ENCODE measurements around the gene EYS.

Gene EYS

DNA sequence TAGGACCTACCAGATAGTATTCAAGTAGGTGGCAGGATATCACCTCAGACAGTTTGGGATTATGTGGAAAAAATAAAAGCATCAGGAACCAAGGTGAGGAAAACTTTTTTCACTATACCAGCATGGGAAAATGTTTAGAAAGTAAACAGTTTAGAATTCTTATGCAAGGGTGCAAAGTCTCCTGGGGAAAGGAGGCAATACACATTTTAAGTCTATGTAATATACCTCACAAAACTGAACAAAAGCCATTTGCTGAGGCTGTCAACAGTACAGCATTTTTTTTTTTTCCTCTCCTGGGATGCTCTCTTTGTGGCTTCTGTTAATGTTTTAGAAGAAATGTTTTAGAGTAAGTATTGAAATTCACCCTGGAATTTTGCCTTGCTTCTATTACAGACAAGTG, 1997.9 kb downstream of the EYS start:
- Histone ChIP-seq H3K36me3 (ENCODE audit: control insufficient read depth in 1 of 2, insufficient read depth in 2 of 2, low read length in 2 of 2) (peaks cover 32 to 64% of the 10 kb centered on the region in 2 donors), H3K27ac (ENCODE audit: low read depth, low read length) (no peak overlapping the region), H3K9ac (ENCODE audit: low read depth in 1 of 2, low read length in 2 of 2) (no peak overlapping the region), H3K4me1 (ENCODE audit: control insufficient read depth in 1 of 2, insufficient read depth in 2 of 2, low read length in 2 of 2) (peaks cover 3 to 10% of the 10 kb centered on the region in 2 donors), H3K9me3 (ENCODE audit: control insufficient read depth in 1 of 2, low read length in 2 of 2) (no peaks in the 10 kb centered on the region), H3K4me3 (ENCODE audit: low read depth in 1 of 2, low read length in 2 of 2) (no peak overlapping the region), H3K27me3 (ENCODE audit: control insufficient read depth in 1 of 2, insufficient read depth in 2 of 2, low read length in 2 of 2) (no peaks in the 10 kb centered on the region)

DNA sequence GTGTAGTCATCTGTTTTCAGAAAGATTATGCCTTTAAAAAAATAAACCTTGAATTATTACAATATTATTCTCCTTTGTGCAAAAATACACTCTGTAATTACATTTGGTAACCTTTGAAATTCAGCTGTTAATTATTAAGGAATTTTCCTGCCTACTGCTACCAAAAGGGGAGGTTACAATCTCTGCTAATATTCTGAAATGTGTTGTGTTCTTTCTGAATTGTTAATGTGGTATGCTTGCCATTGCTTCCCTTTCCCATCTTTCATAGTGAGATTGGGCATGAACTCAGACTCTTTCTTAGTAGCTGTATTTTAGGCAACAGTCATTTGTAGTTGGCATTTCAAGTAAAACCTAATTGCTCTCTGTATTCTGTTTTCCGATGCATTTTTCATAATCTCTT, 1998.4 kb downstream of the EYS start:
- no peak overlapping the region for H3K9ac ChIP-seq (ENCODE audit: low read depth in 1 of 2, low read length in 2 of 2)

DNA sequence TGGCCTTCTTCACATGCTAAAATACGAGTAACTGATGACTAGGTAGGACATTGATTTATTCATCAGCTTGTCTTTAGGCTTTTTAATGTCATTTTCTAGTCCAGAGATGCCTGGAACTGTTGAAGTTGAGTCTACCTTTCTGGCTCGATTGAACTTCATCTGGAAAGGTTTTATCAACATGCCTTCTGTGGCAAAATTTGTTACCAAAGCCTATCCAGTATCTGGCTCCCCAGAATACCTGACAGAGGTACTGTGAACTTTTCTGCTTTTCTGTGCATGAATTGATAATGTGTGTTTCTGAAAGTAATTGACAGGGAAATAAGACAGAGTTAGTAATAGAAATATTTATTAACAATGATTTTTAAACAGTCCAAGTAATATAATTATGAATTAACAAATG, 2000.4 kb downstream of the EYS start:
- H3K9ac ChIP-seq (ENCODE audit: low read depth in 1 of 2, low read length in 2 of 2) = no peak overlapping the region
- no peak overlapping the region for H3K4me3 ChIP-seq (ENCODE audit: low read depth in 1 of 2, low read length in 2 of 2)
- H3K27me3 ChIP-seq (ENCODE audit: control insufficient read depth in 1 of 2, insufficient read depth in 2 of 2, low read length in 2 of 2) = no peaks in the 10 kb centered on the region
- H3K9me3 ChIP-seq (ENCODE audit: control insufficient read depth in 1 of 2, low read length in 2 of 2) = no peaks in the 10 kb centered on the region
- H3K27ac ChIP-seq (ENCODE audit: low read depth, low read length) = no peak overlapping the region
- peaks cover 29 to 60% of the 10 kb centered on the region in 2 donors for H3K36me3 ChIP-seq (ENCODE audit: control insufficient read depth in 1 of 2, insufficient read depth in 2 of 2, low read length in 2 of 2)
- peaks cover 3 to 10% of the 10 kb centered on the region in 2 donors for H3K4me1 ChIP-seq (ENCODE audit: control insufficient read depth in 1 of 2, insufficient read depth in 2 of 2, low read length in 2 of 2)

More for the DNA sequence above, 1998.4 kb downstream of the EYS start:
- Histone ChIP-seq H3K9me3 (ENCODE audit: control insufficient read depth in 1 of 2, low read length in 2 of 2) (no peaks in the 10 kb centered on the region), H3K4me1 (ENCODE audit: control insufficient read depth in 1 of 2, insufficient read depth in 2 of 2, low read length in 2 of 2) (peaks cover 3 to 10% of the 10 kb centered on the region in 2 donors), H3K27me3 (ENCODE audit: control insufficient read depth in 1 of 2, insufficient read depth in 2 of 2, low read length in 2 of 2) (no peaks in the 10 kb centered on the region), H3K36me3 (ENCODE audit: control insufficient read depth in 1 of 2, insufficient read depth in 2 of 2, low read length in 2 of 2) (peaks cover 35 to 67% of the 10 kb centered on the region in 2 donors), H3K27ac (ENCODE audit: low read depth, low read length) (no peak overlapping the region), H3K4me3 (ENCODE audit: low read depth in 1 of 2, low read length in 2 of 2) (no peak overlapping the region)

DNA sequence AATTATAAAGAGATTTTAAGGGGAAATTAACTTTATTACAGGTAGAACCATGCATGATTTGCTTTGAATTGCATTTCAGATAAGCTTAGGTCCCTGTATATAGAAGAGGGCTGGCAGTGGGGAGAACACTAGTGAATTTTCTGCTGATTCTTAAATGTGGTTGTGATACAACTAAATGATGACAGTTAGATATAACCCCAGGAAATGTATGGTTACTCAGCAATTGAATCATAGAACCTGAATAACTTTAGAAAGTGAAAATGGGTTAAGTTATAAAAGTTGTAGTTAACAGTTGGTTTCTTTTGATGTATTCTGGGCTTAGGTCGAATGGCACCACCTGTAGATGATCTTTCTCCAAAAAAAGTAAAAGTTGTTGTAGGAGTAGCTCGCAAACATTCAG, 2001.3 kb downstream of the EYS start:
- peaks cover 3 to 10% of the 10 kb centered on the region in 2 donors for H3K4me1 ChIP-seq (ENCODE audit: control insufficient read depth in 1 of 2, insufficient read depth in 2 of 2, low read length in 2 of 2)
- no peaks in the 10 kb centered on the region for H3K9me3 ChIP-seq (ENCODE audit: control insufficient read depth in 1 of 2, low read length in 2 of 2)
- H3K27ac ChIP-seq (ENCODE audit: low read depth, low read length) = no peak overlapping the region
- no peak overlapping the region for H3K9ac ChIP-seq (ENCODE audit: low read depth in 1 of 2, low read length in 2 of 2)
- no peaks in the 10 kb centered on the region for H3K27me3 ChIP-seq (ENCODE audit: control insufficient read depth in 1 of 2, insufficient read depth in 2 of 2, low read length in 2 of 2)
- no peak overlapping the region for H3K4me3 ChIP-seq (ENCODE audit: low read depth in 1 of 2, low read length in 2 of 2)
- peaks cover 22 to 58% of the 10 kb centered on the region in 2 donors for H3K36me3 ChIP-seq (ENCODE audit: control insufficient read depth in 1 of 2, insufficient read depth in 2 of 2, low read length in 2 of 2)

DNA sequence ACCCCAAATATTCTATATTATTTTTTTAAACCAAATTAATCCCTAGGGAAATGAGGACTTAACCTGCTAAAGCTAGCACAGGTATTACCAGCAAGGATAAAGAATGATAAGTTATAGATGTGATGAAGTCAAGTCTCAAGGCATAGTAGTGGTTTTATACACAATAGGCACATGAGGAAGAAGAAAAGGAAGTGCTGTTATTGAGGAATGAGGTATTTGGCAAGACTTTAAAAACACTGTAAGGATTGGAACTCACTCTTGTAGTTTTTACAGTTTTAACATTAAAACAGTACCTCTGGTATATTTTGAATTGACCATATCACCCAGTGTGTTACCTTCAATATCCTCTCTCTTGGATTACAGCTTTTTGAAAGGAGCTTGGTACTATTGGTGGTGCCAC, 2016.8 kb downstream of the EYS start:
- Histone ChIP-seq H3K4me3 (ENCODE audit: low read depth in 1 of 2, low read length in 2 of 2) (no peak overlapping the region), H3K36me3 (ENCODE audit: control insufficient read depth in 1 of 2, insufficient read depth in 2 of 2, low read length in 2 of 2) (peaks cover 3 to 5% of the 10 kb centered on the region in 2 donors), H3K27me3 (ENCODE audit: control insufficient read depth in 1 of 2, insufficient read depth in 2 of 2, low read length in 2 of 2) (no peaks in the 10 kb centered on the region), H3K9me3 (ENCODE audit: control insufficient read depth in 1 of 2, low read length in 2 of 2) (no peaks in the 10 kb centered on the region), H3K4me1 (ENCODE audit: control insufficient read depth in 1 of 2, insufficient read depth in 2 of 2, low read length in 2 of 2) (peaks cover 0 to 8% of the 10 kb centered on the region in 2 donors), H3K27ac (ENCODE audit: low read depth, low read length) (no peak overlapping the region), H3K9ac (ENCODE audit: low read depth in 1 of 2, low read length in 2 of 2) (no peak overlapping the region)

DNA sequence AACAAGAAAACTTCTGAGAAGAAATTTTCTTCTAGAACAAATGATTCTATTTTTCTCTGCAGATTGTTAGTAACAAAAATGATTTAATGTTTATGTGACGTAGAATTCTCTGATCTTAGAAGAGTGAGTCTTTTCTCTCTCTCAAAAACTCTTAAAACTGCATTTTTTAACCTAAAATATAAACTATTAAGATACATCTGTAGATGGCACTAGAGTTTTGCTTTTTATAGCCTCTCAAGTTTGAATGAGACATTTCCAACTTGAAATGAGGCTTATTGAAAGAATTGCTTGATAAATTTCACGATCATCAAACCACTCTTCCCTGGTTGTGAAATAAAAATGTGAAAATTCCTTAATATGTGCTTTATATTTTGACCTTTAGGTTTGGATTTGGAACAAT, 2017.6 kb downstream of the EYS start:
- Histone ChIP-seq H3K36me3 (ENCODE audit: control insufficient read depth in 1 of 2, insufficient read depth in 2 of 2, low read length in 2 of 2) (peaks cover 5 to 10% of the 10 kb centered on the region in 2 donors), H3K27me3 (ENCODE audit: control insufficient read depth in 1 of 2, insufficient read depth in 2 of 2, low read length in 2 of 2) (no peaks in the 10 kb centered on the region), H3K4me3 (ENCODE audit: low read depth in 1 of 2, low read length in 2 of 2) (no peak overlapping the region), H3K9ac (ENCODE audit: low read depth in 1 of 2, low read length in 2 of 2) (no peak overlapping the region), H3K4me1 (ENCODE audit: control insufficient read depth in 1 of 2, insufficient read depth in 2 of 2, low read length in 2 of 2) (peaks cover 0 to 8% of the 10 kb centered on the region in 2 donors), H3K9me3 (ENCODE audit: control insufficient read depth in 1 of 2, low read length in 2 of 2) (no peaks in the 10 kb centered on the region), H3K27ac (ENCODE audit: low read depth, low read length) (no peak overlapping the region)

DNA sequence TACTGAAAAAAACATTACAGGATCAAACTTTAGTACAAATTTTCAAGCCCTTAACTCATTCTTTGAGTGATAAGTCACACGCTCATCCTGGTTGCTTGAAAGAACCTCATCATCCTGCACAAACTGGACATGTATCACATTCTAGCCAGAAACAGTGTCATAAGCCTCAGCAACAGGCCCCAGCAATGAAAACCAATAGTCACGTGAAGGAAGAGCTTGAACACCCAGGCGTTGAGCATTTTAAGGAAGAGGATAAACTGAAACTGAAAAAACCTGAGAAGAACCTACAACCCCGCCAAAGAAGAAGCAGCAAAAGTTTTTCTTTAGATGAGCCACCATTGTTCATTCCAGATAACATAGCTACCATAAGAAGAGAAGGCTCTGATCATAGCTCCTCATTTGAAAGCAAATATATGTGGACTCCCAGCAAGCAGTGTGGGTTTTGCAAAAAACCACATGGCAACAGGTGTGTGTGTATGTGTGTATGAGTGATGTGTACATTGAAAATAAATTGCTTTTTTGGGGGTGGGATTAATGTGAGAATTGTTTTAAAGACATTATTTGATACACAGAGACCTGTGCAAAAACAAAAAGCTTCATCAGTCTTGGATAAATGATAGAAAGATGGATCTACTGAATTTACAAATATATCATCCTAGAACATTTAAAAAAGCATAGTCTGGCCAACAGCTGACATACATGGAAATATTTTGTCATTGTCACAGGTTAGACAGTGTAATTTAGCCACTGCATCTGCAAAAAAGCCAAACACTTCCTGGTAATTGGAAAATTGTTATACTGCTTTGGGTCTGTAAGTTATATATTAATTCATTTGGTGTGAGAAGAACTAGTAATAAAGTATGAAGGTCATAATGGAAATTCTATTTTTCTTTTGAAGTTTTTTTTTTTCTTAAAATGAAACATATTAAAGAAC, 2021.3 kb downstream of the EYS start:
- Histone ChIP-seq H3K9ac (ENCODE audit: low read depth in 1 of 2, low read length in 2 of 2) (no peak overlapping the region), H3K4me1 (ENCODE audit: control insufficient read depth in 1 of 2, insufficient read depth in 2 of 2, low read length in 2 of 2) (peaks cover 8 to 11% of the 10 kb centered on the region in 2 donors), H3K9me3 (ENCODE audit: control insufficient read depth in 1 of 2, low read length in 2 of 2) (no peaks in the 10 kb centered on the region), H3K27me3 (ENCODE audit: control insufficient read depth in 1 of 2, insufficient read depth in 2 of 2, low read length in 2 of 2) (no peaks in the 10 kb centered on the region), H3K36me3 (ENCODE audit: control insufficient read depth in 1 of 2, insufficient read depth in 2 of 2, low read length in 2 of 2) (peaks cover 10 to 18% of the 10 kb centered on the region in 2 donors), H3K4me3 (ENCODE audit: low read depth in 1 of 2, low read length in 2 of 2) (no peak overlapping the region), H3K27ac (ENCODE audit: low read depth, low read length) (no peak overlapping the region)

DNA sequence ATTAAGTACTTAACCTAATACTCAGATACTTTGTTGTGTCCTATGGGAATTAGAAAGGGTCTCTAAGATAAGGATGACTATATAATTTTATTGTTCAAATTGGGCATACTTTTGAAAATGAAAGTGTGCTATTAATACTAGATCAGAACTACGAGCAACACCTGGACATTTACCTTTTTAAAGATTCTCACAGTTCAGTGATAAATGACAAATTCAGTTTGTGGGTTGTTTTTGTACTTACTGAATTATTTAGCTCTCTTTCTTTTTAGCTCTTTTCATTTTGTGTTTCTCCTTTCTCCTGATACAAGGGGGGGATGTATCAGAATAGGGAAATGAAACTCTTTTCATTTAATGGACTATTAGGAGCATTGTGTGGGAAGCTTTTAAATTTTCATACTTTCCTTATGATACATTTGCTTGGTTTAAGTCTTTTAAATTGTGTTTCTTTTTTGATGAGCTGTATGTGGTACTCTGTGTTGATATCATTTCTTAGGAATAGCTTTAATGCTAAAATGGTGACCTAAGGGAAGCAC, 2023.9 kb downstream of the EYS start:
- Histone ChIP-seq H3K4me3 (ENCODE audit: low read depth in 1 of 2, low read length in 2 of 2) (no peak overlapping the region), H3K9me3 (ENCODE audit: control insufficient read depth in 1 of 2, low read length in 2 of 2) (no peaks in the 10 kb centered on the region), H3K9ac (ENCODE audit: low read depth in 1 of 2, low read length in 2 of 2) (no peak overlapping the region), H3K27ac (ENCODE audit: low read depth, low read length) (no peak overlapping the region), H3K4me1 (ENCODE audit: control insufficient read depth in 1 of 2, insufficient read depth in 2 of 2, low read length in 2 of 2) (peaks cover 8 to 11% of the 10 kb centered on the region in 2 donors), H3K27me3 (ENCODE audit: control insufficient read depth in 1 of 2, insufficient read depth in 2 of 2, low read length in 2 of 2) (no peaks in the 10 kb centered on the region), H3K36me3 (ENCODE audit: control insufficient read depth in 1 of 2, insufficient read depth in 2 of 2, low read length in 2 of 2) (peaks cover 10 to 20% of the 10 kb centered on the region in 2 donors)

DNA sequence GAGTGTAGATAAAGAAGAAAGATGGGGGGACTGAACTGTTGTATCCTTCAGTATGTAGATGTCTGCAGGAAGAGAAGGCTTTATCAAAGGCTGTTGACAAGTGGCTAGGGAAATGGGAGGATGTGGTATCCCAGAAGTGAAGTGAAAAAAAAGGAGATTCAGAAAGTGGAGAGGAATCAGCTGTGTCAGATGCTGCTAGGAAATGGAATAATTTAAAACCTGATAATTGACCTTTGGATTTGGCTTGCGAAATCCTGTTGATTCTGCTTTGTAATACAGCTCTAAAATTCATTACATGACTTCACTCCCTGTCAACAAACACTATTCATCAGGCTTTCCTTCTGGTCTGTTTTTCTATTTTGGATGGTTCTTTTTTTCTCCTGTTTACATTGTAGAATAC, 2029.7 kb downstream of the EYS start:
- Histone ChIP-seq H3K9me3 (ENCODE audit: control insufficient read depth in 1 of 2, low read length in 2 of 2) (no peaks in the 10 kb centered on the region), H3K4me1 (ENCODE audit: control insufficient read depth in 1 of 2, insufficient read depth in 2 of 2, low read length in 2 of 2) (peaks cover 34 to 47% of the 10 kb centered on the region in 2 donors), H3K4me3 (ENCODE audit: low read depth in 1 of 2, low read length in 2 of 2) (no peak overlapping the region), H3K9ac (ENCODE audit: low read depth in 1 of 2, low read length in 2 of 2) (no peak overlapping the region), H3K27ac (ENCODE audit: low read depth, low read length) (no peak overlapping the region), H3K27me3 (ENCODE audit: control insufficient read depth in 1 of 2, insufficient read depth in 2 of 2, low read length in 2 of 2) (no peaks in the 10 kb centered on the region), H3K36me3 (ENCODE audit: control insufficient read depth in 1 of 2, insufficient read depth in 2 of 2, low read length in 2 of 2) (peaks cover 0 to 6% of the 10 kb centered on the region in 2 donors)

DNA sequence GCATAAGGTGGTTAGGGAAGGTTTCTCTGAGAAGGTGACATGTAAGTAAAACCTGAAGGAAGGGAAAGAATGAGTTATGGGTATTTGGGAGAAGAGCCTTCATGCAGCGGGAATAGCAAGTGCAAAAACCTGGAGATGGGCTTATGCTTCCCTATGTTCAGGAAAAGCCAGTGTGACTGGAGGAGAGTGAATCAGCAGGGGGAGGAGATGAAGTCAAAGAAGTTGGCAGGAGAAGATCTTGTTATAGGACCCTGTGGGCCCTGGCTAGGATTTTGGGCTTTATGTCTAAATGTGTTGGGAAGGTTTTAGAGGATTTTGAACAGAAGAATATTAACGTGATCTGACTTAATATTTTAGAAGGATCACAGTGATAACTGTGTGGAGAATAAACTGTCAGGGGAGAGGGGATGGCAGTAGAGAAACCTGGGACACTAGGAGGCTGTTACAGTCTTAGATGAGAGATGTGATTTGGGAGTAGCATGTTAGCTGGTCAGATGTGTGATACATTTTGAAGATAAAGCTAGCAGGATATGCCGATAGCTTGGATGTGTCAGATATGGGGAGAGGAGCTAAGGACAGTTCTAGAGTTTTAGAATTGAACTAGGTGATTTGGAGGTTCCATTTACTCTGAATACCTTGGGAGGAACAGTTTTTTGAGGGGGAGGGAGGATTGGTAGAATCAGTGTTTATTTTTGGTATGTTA, 2030.5 kb downstream of the EYS start:
- Histone ChIP-seq H3K9me3 (ENCODE audit: control insufficient read depth in 1 of 2, low read length in 2 of 2) (no peaks in the 10 kb centered on the region), H3K27me3 (ENCODE audit: control insufficient read depth in 1 of 2, insufficient read depth in 2 of 2, low read length in 2 of 2) (no peaks in the 10 kb centered on the region), H3K27ac (ENCODE audit: low read depth, low read length) (no peak overlapping the region), H3K4me1 (ENCODE audit: control insufficient read depth in 1 of 2, insufficient read depth in 2 of 2, low read length in 2 of 2) (peaks cover 34 to 46% of the 10 kb centered on the region in 2 donors), H3K36me3 (ENCODE audit: control insufficient read depth in 1 of 2, insufficient read depth in 2 of 2, low read length in 2 of 2) (peaks cover 0 to 3% of the 10 kb centered on the region in 2 donors), H3K9ac (ENCODE audit: low read depth in 1 of 2, low read length in 2 of 2) (no peak overlapping the region), H3K4me3 (ENCODE audit: low read depth in 1 of 2, low read length in 2 of 2) (no peak overlapping the region)
